H1 (cell line): ENCODE results near the gene ACTG1. TPM values are rescaled to one million over a fixed set of nuclear protein-coding genes. Genes with fewer than 3 reads are reported as not detected.

Source experiments
- TEAD4 ChIP-seq: IDR thresholded peaks from 2 replicates; pipeline ENCODE4 v1.6.1; 2012; ENCODE audit warnings: low read depth, low read length, inconsistent platforms, mixed read lengths
- YY1 ChIP-seq: IDR thresholded peaks from 2 replicates; pipeline ENCODE4 v1.6.1; 2011; ENCODE audit warnings: low read depth, mild to moderate bottlenecking, low read length
- polyA plus RNA-seq, 7 experiments: library from polyadenylated mRNA; depleted of rRNA in 3 of 7; stranded (reverse) in 5 of 7; unstranded in 2 of 7; fragments of >200 nt in 5 of 7; fragments of 200-250 nt in 2 of 7; gene quantifications; 1 replicate in 5 of 7; 2 replicates in 1 of 7; 4 replicates in 1 of 7; pipeline versions ENCODE4 v1.2.1 to v1.2.3, GENCODE V29; 2011 to 2013; ENCODE audit warnings: missing spikeins in 2 of 7, mixed read lengths in 2 of 7
- total RNA-seq: library from RNA; stranded (reverse); fragmentation: NEBNext Ultra II Directional; extraction: Animal tissue kit (Norgen Biotek cat#: 25700); gene quantifications from 2 replicates; pipeline ENCODE4 v1.2.1, GENCODE V29; 2021
- TF ChIP-seq, protein P1 (sequence below), 3 experiments: IDR thresholded peaks; 1 replicate in 2 of 3; 2 replicates in 1 of 3; pipeline versions ENCODE4 v1.5.1 to v1.6.1; 2011; ENCODE audit warnings: low read length in 3 of 3, mild to moderate bottlenecking in 3 of 3, inconsistent platforms in 2 of 3, low read depth in 1 of 3, moderate library complexity in 1 of 3; ENCODE audit not compliant: insufficient read depth in 1 of 3; ENCODE audit errors: control extremely low read depth in 1 of 3
- TF ChIP-seq, protein P2 (sequence below): IDR thresholded peaks from 2 replicates; pipeline ENCODE4 v1.6.1; 2012; ENCODE audit warnings: inconsistent platforms

ACTG1 gene
- total and polyA plus RNA-seq, 2 of the 8 experiments (the other 6 are each of a cell fraction or from before 2014, with no cell fraction given), result 3,535 to 5,010 TPM

DNA sequence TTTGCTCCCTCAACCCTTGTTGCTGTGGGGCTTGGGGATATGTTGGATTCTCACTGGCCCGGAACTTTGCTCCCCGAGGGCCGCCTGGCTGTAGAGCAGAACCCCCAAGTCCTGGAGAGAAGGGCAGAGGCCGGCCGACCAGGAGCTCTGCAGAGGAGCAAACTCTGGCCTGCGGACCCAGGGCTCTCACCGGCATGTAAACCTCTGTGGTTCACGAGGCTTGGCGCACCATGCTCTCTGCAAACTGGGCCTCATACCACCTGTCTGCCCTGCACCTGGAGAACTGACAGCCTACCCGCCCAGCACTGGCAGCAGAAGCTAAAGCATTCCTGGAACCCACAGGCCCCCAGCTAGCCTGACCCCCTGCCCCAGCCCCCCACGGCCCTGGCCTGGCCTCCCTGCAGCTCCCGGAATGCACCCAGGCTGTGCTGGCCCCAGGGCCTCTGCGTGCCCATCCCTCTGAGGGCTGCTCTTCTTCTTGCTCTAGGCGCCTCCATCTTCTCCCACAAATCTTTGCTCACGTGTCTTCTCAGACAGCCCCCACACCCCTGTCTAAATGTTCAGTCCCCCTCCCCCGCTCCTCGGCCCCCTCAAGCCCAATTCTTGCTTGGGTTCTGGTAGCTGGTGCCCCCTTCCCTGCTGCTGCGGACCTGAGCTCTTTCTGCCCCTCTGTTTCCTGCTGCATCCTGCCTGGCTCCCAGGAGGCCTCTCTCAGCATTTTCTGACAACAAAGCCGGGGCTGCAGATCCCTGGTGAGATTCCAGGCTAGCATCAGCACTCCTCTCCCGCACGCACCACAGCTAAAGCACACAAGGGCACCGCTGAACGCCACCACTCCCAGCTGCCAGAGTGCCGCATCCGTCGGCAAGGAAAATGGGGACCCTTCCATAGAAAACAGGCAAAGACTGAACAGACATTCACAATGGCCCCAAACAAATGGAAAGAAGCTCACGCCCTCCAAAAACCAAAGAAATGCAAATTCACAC lies 23.3 kb downstream of the ACTG1 start (continued):
- TF ChIP-seq, protein P1, sequence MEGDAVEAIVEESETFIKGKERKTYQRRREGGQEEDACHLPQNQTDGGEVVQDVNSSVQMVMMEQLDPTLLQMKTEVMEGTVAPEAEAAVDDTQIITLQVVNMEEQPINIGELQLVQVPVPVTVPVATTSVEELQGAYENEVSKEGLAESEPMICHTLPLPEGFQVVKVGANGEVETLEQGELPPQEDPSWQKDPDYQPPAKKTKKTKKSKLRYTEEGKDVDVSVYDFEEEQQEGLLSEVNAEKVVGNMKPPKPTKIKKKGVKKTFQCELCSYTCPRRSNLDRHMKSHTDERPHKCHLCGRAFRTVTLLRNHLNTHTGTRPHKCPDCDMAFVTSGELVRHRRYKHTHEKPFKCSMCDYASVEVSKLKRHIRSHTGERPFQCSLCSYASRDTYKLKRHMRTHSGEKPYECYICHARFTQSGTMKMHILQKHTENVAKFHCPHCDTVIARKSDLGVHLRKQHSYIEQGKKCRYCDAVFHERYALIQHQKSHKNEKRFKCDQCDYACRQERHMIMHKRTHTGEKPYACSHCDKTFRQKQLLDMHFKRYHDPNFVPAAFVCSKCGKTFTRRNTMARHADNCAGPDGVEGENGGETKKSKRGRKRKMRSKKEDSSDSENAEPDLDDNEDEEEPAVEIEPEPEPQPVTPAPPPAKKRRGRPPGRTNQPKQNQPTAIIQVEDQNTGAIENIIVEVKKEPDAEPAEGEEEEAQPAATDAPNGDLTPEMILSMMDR (IDR thresholded peaks at IDR 0.05; ENCODE audit: control extremely low read depth in 1 of 3, insufficient read depth in 1 of 3, low read depth in 1 of 3, low read length in 3 of 3), result no peak
- TF ChIP-seq, protein P2, sequence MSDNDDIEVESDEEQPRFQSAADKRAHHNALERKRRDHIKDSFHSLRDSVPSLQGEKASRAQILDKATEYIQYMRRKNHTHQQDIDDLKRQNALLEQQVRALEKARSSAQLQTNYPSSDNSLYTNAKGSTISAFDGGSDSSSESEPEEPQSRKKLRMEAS, result peak; percentile 63
- peak; percentile 43; the same call in 1 of the 2 replicates for TF ChIP-seq YY1
- TF ChIP-seq TEAD4, result no peak; the same call in 1 of the 2 replicates
